MM.1S (cell line): Measurements from ENCODE around the gene OSTN.

Experiments used
- DNase-seq: peaks from one replicate; pipeline ENCODE4 v3.0.0-alpha.2; 2015
- H2AFZ ChIP-seq: fragments of 300-600 bp; sonication (generic); 2 replicates; pipeline ENCODE4 v1.6.0; 2016; ENCODE audit warnings: antibody characterized with exemption, low read length
- H3F3A ChIP-seq: fragments of 300-600 bp; sonication (generic); 2 replicates; pipeline ENCODE4 v1.6.1; 2016; ENCODE audit warnings: mild to moderate bottlenecking, antibody characterized with exemption, low read length, moderate library complexity, mixed read lengths; ENCODE audit not compliant: insufficient read depth
- H3K27ac ChIP-seq: fragments of 300-600 bp; sonication (generic); 2 replicates; pipeline ENCODE4 v1.5.1; 2016; ENCODE audit warnings: mild to moderate bottlenecking, low read length
- H3K27me3 ChIP-seq: fragments of 300-600 bp; sonication (generic); replicated peaks from 2 replicates; pipeline ENCODE4 v1.6.0; 2016; ENCODE audit warnings: low read length; ENCODE audit not compliant: insufficient read depth
- H3K36me3 ChIP-seq: fragments of 300-600 bp; sonication (generic); replicated peaks from 2 replicates; pipeline ENCODE4 v1.6.1; 2016; ENCODE audit warnings: mild to moderate bottlenecking, low read length, mixed read lengths; ENCODE audit not compliant: insufficient read depth
- H3K4me1 ChIP-seq: fragments of 300-600 bp; sonication (generic); 2 replicates; pipeline ENCODE4 v1.6.1; 2016; ENCODE audit warnings: low read length, mixed read lengths
- H3K4me2 ChIP-seq: fragments of 300-600 bp; sonication (generic); 2 replicates; pipeline ENCODE4 v1.6.0; 2016; ENCODE audit warnings: low read depth, low read length
- H3K4me3 ChIP-seq: fragments of 300-600 bp; sonication (generic); 2 replicates; pipeline ENCODE4 v1.5.1; 2016; ENCODE audit warnings: low read length, mixed read lengths
- H3K79me2 ChIP-seq: fragments of 300-600 bp; sonication (generic); 2 replicates; pipeline ENCODE4 v1.6.1; 2016; ENCODE audit warnings: mixed run types, low read length, mixed read lengths
- H3K9ac ChIP-seq: fragments of 300-600 bp; sonication (generic); 2 replicates; pipeline ENCODE4 v1.6.1; 2016; ENCODE audit warnings: low read length, mixed read lengths
- H3K9me2 ChIP-seq: fragments of 300-600 bp; sonication (generic); replicated peaks from 2 replicates; pipeline ENCODE4 v1.6.1; 2016; ENCODE audit warnings: mild to moderate bottlenecking, low read length, mixed read lengths; ENCODE audit not compliant: insufficient read depth
- H3K9me3 ChIP-seq: fragments of 300-600 bp; sonication (generic); replicated peaks from 2 replicates; pipeline ENCODE4 v1.6.1; 2016; ENCODE audit warnings: mild to moderate bottlenecking, low read length, mixed read lengths; ENCODE audit not compliant: insufficient read depth
- H4K20me1 ChIP-seq: fragments of 300-600 bp; sonication (generic); 2 replicates; pipeline ENCODE4 v1.6.1; 2016; ENCODE audit warnings: mild to moderate bottlenecking, low read length, moderate library complexity, mixed read lengths; ENCODE audit not compliant: insufficient read depth
- EZH2 ChIP-seq: fragments of 300-600 bp; sonication (generic); optimal IDR thresholded peaks from 2 replicates; pipeline ENCODE3; 2017; ENCODE audit warnings: low read depth, mild to moderate bottlenecking, antibody characterized with exemption, low read length, mixed read lengths
- EZH2phosphoT487 ChIP-seq: fragments of 300-600 bp; sonication (generic); IDR thresholded peaks from 2 replicates; pipeline ENCODE4 v1.6.1; 2018; ENCODE audit warnings: antibody characterized with exemption, low read length
- TF ChIP-seq, protein P1 (sequence below): fragments of 300-600 bp; sonication (generic); IDR thresholded peaks from 2 replicates; pipeline ENCODE4 v1.5.1; 2016; ENCODE audit warnings: antibody characterized with exemption, low read length, mixed read lengths

OSTN gene

DNA sequence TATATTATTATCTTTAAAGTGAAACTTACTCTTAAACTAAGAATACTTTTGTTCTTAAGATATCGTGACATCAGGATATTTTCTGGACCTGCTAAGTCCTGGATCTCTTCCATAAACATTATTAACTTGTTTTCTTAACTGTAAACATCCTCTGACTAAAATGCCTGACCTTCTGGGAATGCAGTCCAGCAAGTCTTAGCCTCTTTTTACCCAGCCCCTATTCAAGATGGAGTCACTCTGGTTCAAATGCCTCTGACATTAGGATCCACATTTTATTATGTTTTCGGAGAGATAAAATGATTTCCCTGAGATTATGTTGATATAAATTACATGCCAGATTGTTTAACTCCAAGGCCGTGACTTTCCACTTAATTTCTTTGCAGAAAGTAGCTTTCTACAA, 37.6 kb downstream of the OSTN start:
- Histone ChIP-seq H3F3A (peaks cover 17% of the 10 kb centered on the region), H3K79me2 (no peaks in the 10 kb centered on the region), H3K4me3 (no peak overlapping the region), H3K27me3 (peaks cover 14% of the 10 kb centered on the region; the same call in 1 of the 2 replicates), H3K9me2 (no peaks in the 10 kb centered on the region), H3K4me1 (peaks cover 19% of the 10 kb centered on the region), H3K9ac (no peak overlapping the region), H3K27ac (no peak overlapping the region), H2AFZ (no peak overlapping the region), H4K20me1 (no peaks in the 10 kb centered on the region), H3K9me3 (no peaks in the 10 kb centered on the region), H3K36me3 (no peaks in the 10 kb centered on the region), H3K4me2 (no peak overlapping the region)
- no peak for DNase-seq
- TF ChIP-seq EZH2phosphoT487: no peak
- TF ChIP-seq, protein P1, sequence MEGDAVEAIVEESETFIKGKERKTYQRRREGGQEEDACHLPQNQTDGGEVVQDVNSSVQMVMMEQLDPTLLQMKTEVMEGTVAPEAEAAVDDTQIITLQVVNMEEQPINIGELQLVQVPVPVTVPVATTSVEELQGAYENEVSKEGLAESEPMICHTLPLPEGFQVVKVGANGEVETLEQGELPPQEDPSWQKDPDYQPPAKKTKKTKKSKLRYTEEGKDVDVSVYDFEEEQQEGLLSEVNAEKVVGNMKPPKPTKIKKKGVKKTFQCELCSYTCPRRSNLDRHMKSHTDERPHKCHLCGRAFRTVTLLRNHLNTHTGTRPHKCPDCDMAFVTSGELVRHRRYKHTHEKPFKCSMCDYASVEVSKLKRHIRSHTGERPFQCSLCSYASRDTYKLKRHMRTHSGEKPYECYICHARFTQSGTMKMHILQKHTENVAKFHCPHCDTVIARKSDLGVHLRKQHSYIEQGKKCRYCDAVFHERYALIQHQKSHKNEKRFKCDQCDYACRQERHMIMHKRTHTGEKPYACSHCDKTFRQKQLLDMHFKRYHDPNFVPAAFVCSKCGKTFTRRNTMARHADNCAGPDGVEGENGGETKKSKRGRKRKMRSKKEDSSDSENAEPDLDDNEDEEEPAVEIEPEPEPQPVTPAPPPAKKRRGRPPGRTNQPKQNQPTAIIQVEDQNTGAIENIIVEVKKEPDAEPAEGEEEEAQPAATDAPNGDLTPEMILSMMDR: no peak

GRCh38 chr3:191237047-191237882, 38.2 kb downstream of the OSTN start:
- Histone ChIP-seq H3K79me2 (no peaks in the 10 kb centered on the region), H3K4me3 (no peak overlapping the region), H4K20me1 (no peaks in the 10 kb centered on the region), H3K4me2 (no peak overlapping the region), H3F3A (peaks cover 17% of the 10 kb centered on the region), H3K9me3 (no peaks in the 10 kb centered on the region), H3K27ac (no peak overlapping the region), H3K27me3 (peaks cover 14% of the 10 kb centered on the region; the same call in 1 of the 2 replicates), H2AFZ (no peak overlapping the region), H3K36me3 (no peaks in the 10 kb centered on the region), H3K9me2 (no peaks in the 10 kb centered on the region), H3K9ac (no peak overlapping the region), H3K4me1 (peaks cover 19% of the 10 kb centered on the region)
- TF ChIP-seq, protein P1: no peak
- TF ChIP-seq EZH2phosphoT487: no peak
- TF ChIP-seq EZH2: no peak
- no peak for DNase-seq

- no peak overlapping the region for H2AFZ ChIP-seq
- no peaks in the 10 kb centered on the region for H4K20me1 ChIP-seq
- H3K79me2 ChIP-seq: no peaks in the 10 kb centered on the region
- peaks cover 19% of the 10 kb centered on the region for H3K4me1 ChIP-seq
- no peak overlapping the region for H3K27ac ChIP-seq
- DNase-seq: no peak
- H3K9me3 ChIP-seq: no peaks in the 10 kb centered on the region
- no peak overlapping the region for H3K9ac ChIP-seq
- no peak overlapping the region for H3K4me2 ChIP-seq
- peaks cover 14% of the 10 kb centered on the region; the same call in 1 of the 2 replicates for H3K27me3 ChIP-seq
- H3K4me3 ChIP-seq: no peak overlapping the region
- H3K36me3 ChIP-seq: no peaks in the 10 kb centered on the region
- H3F3A ChIP-seq: peaks cover 17% of the 10 kb centered on the region
- TF ChIP-seq EZH2phosphoT487: no peak
- TF ChIP-seq, protein P1: no peak
- TF ChIP-seq EZH2: no peak
- H3K9me2 ChIP-seq: no peaks in the 10 kb centered on the region
These were observed 39.3 kb downstream of the OSTN start for GRCh38 chr3:191238321-191238817.
